ENCODE measurements around the gene ANK3. TPM values are rescaled to one million over a fixed set of nuclear protein-coding genes. Genes with fewer than 3 reads are reported as not detected.

ANK3 gene
- total RNA-seq, 1 donor from 2014 or later: 87.6 TPM

DNA sequence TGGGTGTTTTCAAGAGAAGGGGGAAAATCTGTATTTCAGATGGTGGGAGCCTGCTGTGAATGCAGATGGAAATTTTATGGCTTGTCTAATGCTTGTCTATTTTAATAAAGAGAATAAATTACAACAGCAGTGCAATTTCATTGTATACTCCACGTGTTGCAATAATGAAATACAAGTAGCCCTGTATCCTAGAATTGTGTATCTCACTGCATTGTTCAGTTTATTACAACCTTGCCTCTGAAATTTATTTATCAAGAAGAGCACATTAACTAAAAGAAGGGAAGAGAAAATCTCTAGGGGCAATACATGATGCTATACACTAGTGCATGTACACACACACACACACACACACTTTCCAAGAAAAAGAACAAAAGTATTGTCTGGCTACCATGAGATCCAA, 21.8 kb downstream of the ANK3 start:
- Mint-ChIP-seq H3K9me3 (ENCODE audit: low read depth) (no peaks in the 10 kb centered on the region), H3K36me3 (ENCODE audit: insufficient read depth) (no peaks in the 10 kb centered on the region), H3K27ac (peak overlapping the region; percentile 85), H3K27me3 (no peaks in the 10 kb centered on the region), H3K4me1 (ENCODE audit: low read depth) (peaks cover 35% of the 10 kb centered on the region), H3K4me3 (ENCODE audit: low read depth) (peak overlapping the region; percentile 2)
- no peak for DNase-seq (ENCODE audit: low spot score, unreplicated experiment)
- TF ChIP-seq, protein P1, sequence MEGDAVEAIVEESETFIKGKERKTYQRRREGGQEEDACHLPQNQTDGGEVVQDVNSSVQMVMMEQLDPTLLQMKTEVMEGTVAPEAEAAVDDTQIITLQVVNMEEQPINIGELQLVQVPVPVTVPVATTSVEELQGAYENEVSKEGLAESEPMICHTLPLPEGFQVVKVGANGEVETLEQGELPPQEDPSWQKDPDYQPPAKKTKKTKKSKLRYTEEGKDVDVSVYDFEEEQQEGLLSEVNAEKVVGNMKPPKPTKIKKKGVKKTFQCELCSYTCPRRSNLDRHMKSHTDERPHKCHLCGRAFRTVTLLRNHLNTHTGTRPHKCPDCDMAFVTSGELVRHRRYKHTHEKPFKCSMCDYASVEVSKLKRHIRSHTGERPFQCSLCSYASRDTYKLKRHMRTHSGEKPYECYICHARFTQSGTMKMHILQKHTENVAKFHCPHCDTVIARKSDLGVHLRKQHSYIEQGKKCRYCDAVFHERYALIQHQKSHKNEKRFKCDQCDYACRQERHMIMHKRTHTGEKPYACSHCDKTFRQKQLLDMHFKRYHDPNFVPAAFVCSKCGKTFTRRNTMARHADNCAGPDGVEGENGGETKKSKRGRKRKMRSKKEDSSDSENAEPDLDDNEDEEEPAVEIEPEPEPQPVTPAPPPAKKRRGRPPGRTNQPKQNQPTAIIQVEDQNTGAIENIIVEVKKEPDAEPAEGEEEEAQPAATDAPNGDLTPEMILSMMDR (IDR thresholded peaks at IDR 0.05; ENCODE audit: unreplicated experiment): no peak

DNA sequence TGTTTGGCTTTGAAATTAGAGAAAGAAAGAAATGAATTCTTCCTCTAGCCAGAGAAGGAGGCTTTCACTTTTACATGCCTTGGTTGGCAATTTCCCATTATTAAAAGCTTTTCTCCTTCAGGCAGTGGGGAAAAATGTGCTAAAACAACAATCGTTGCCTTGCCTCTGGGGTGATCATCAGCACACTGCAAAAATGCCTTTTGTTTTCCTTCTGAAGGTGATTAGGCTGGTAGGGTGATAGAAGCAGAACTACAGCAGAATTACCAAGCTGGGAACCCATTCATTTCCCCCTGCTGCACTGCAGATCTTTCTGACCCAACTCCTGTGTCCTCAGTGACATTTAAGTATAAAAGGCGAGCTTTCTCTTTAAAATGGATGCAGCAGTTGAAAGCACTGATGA, 22.2 kb downstream of the ANK3 start:
- H3K4me3 Mint-ChIP-seq (ENCODE audit: low read depth): no peak overlapping the region
- peak overlapping the region; percentile 45 for H3K27ac Mint-ChIP-seq
- no peaks in the 10 kb centered on the region for H3K36me3 Mint-ChIP-seq (ENCODE audit: insufficient read depth)
- H3K4me1 Mint-ChIP-seq (ENCODE audit: low read depth): peaks cover 35% of the 10 kb centered on the region
- no peak for DNase-seq (ENCODE audit: low spot score, unreplicated experiment)
- no peaks in the 10 kb centered on the region for H3K27me3 Mint-ChIP-seq
- TF ChIP-seq, protein P1 (IDR thresholded peaks at IDR 0.05; ENCODE audit: unreplicated experiment): no peak
- no peaks in the 10 kb centered on the region for H3K9me3 Mint-ChIP-seq (ENCODE audit: low read depth)

DNA sequence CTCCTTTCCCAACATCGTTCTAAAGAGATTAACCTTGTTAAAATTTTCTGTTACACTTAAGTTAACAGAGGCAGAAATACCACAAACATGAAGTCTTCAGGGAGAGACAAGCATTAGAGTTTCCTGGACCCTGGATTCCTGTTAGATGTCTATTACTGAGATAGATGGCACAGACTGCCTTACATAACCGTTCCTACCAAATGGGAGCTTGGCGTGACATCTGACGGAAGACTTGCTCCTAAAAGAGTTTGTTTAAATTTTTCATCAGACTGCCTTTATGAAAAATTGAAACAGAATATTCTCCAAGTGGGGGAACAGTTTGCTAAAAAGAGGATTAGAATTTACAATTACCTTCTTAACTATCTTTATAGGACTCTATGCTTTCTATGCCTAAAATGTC, 22.7 kb downstream of the ANK3 start:
- no peaks in the 10 kb centered on the region for H3K27me3 Mint-ChIP-seq
- DNase-seq (ENCODE audit: low spot score, unreplicated experiment): no peak
- no peaks in the 10 kb centered on the region for H3K9me3 Mint-ChIP-seq (ENCODE audit: low read depth)
- peaks cover 35% of the 10 kb centered on the region for H3K4me1 Mint-ChIP-seq (ENCODE audit: low read depth)
- H3K27ac Mint-ChIP-seq: no peak overlapping the region
- no peak overlapping the region for H3K4me3 Mint-ChIP-seq (ENCODE audit: low read depth)
- TF ChIP-seq, protein P1 (IDR thresholded peaks at IDR 0.05; ENCODE audit: unreplicated experiment): no peak
- no peaks in the 10 kb centered on the region for H3K36me3 Mint-ChIP-seq (ENCODE audit: insufficient read depth)

DNA sequence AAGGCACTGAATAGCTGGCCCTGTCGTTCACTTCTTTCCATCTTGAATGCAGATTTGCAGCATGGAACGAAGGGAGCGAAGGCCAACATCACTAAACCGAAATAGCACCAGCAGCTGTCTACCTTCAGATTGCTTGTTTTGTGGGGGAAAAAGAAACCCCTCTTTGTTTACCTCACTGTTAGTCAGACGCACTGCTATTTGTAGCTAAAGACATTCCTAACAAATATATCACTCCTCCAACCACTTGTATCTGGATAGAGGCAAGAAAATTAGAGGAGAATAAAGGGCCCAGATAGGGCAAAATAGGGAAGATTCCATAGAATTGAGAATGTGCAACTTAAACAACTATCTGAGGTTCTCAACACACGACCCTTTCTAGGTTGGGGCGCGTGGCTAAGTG, 26.5 kb downstream of the ANK3 start:
- no peaks in the 10 kb centered on the region for H3K9me3 Mint-ChIP-seq (ENCODE audit: low read depth)
- no peaks in the 10 kb centered on the region for H3K36me3 Mint-ChIP-seq (ENCODE audit: insufficient read depth)
- H3K4me3 Mint-ChIP-seq (ENCODE audit: low read depth): no peak overlapping the region
- no peaks in the 10 kb centered on the region for H3K27me3 Mint-ChIP-seq
- TF ChIP-seq, protein P1 (IDR thresholded peaks at IDR 0.05; ENCODE audit: unreplicated experiment): no peak
- no peak overlapping the region for H3K27ac Mint-ChIP-seq
- H3K4me1 Mint-ChIP-seq (ENCODE audit: low read depth): peaks cover 15% of the 10 kb centered on the region
- no peak for DNase-seq (ENCODE audit: low spot score, unreplicated experiment)

DNA sequence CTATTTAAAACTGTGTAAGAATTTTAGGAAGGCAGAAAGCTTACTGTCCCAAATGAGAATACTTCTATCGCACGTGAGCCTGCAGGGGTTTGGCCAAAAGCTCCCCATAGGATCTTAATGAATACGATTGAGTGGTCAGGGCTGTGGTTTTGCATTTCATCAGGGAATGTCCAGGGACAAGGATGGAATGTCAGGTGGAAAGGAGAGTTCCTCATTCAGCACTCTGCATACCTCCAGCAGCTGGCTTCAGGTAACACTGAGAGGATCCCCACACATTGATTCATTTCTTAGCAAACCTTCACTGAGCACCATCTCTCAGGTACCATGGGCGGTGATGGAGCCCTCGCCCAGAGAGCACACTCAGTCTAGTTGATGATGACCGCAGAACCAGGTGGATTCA, 27.2 kb downstream of the ANK3 start:
- TF ChIP-seq, protein P1 (IDR thresholded peaks at IDR 0.05; ENCODE audit: unreplicated experiment): no peak
- H3K27me3 Mint-ChIP-seq: no peaks in the 10 kb centered on the region
- no peak overlapping the region for H3K27ac Mint-ChIP-seq

More for the DNA sequence above, 27.2 kb downstream of the ANK3 start:
- no peak for DNase-seq (ENCODE audit: low spot score, unreplicated experiment)
- Mint-ChIP-seq H3K4me3 (ENCODE audit: low read depth) (no peak overlapping the region), H3K36me3 (ENCODE audit: insufficient read depth) (no peaks in the 10 kb centered on the region), H3K9me3 (ENCODE audit: low read depth) (no peaks in the 10 kb centered on the region), H3K4me1 (ENCODE audit: low read depth) (peaks cover 8% of the 10 kb centered on the region)
